Activated CD8-positive, alpha-beta T cell treated with anti-CD3 and anti-CD28 coated beads, Interleukin-2, amount 10 ng/mL, durations not matched to agents 7 days and 5 days (primary cell): ENCODE data around the gene OXNAD1. TPM values are rescaled to one million over a fixed set of nuclear protein-coding genes. Genes with fewer than 3 reads are reported as not detected.

Source experiments
- ATAC-seq: fragments of 150-1000 bp; cut with Tn5 transposase; one replicate; pipeline ENCODE4 v1.10.0; 2021; ENCODE audit warnings: moderate library complexity
- CTCF ChIA-PET: fragments of 350-600 bp; sonication (Branson Sonifier 250); formaldehyde crosslinking; loops from one replicate; lab custom pipeline; 2021; ENCODE audit warnings: antibody characterized with exemption; lab: Charles Lee
- POLR2A ChIA-PET: fragments of 350-600 bp; sonication (Branson Sonifier 250); formaldehyde crosslinking; loops from one replicate; lab custom pipeline; 2021; ENCODE audit warnings: antibody characterized with exemption; lab: Charles Lee
- DNase-seq: peaks from one replicate; pipeline ENCODE4 v3.0.0-alpha.2; 2020
- H3K27ac Mint-ChIP-seq: one replicate; pipeline ENCODE4 v1.8.0; 2021; ENCODE audit warnings: mild to moderate bottlenecking, mixed read lengths
- H3K27me3 Mint-ChIP-seq: one replicate; pipeline ENCODE4 v1.8.0; 2021; ENCODE audit warnings: low read depth, mixed read lengths
- H3K36me3 Mint-ChIP-seq: one replicate; pipeline ENCODE4 v1.8.0; 2021; ENCODE audit warnings: low read depth, mixed read lengths
- H3K4me1 Mint-ChIP-seq: one replicate; pipeline ENCODE4 v1.8.0; 2021; ENCODE audit warnings: low read depth, mixed read lengths
- H3K4me3 Mint-ChIP-seq: one replicate; pipeline ENCODE4 v1.8.0; 2021; ENCODE audit warnings: mild to moderate bottlenecking, mixed read lengths
- H3K9me3 Mint-ChIP-seq: one replicate; pipeline ENCODE4 v1.8.0; 2022; ENCODE audit warnings: mixed read lengths; ENCODE audit not compliant: insufficient read depth
- total RNA-seq, 2 experiments: library from RNA; stranded (reverse); gene quantifications; one replicate each; pipeline ENCODE4 v1.2.3, GENCODE V29; 2021

The OXNAD1 gene
- total RNA-seq, 2 experiments from 2014 or later, result 68.2 to 69.1 TPM

DNA sequence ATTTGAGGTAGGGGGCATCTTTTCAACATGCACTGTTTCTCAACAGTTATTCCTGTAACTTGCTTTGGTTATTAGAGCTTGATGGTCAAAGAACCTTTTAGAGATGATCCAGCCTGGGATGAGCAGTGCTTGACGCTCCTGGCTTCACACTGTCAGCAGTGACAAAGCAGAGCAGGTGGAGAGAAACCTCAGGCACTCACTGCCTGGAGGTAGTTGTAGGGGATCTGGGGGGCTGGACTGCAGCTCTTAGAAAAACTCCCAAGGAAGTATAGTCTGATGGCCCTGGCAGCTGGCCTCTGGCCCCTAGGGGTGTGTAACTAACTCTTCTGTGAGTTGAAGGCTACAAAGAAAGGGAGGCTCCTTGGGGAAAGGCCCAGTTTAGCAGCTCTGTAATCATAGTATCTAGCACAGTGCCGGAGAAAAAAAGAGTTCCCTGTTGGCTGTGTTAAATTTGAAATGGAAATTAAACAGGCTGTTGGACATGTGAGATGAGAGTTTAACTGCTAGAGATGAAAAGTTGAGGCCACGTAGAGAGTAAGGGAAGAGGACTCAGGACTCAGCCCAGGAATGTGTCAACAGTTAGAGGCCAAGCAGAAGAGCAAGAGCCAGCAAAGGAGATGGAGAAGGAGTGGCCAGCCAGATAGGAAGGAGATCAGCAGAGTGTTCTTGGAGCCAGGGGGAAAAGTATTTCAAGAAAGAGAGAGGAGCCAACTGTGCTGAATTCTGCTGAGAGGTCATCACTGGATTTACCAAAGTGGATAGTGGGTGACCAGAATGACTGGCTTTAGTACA, 14.2 kb downstream of the OXNAD1 start:
- Mint-ChIP-seq H3K9me3 (no peaks in the 10 kb centered on the region), H3K4me3 (no peak overlapping the region), H3K27me3 (no peaks in the 10 kb centered on the region), H3K27ac (no peak overlapping the region), H3K4me1 (peaks cover 4% of the 10 kb centered on the region), H3K36me3 (peaks cover 33% of the 10 kb centered on the region)
- ChIA-PET POLR2A (no interaction called here), CTCF (interaction anchor here (3.3 to 8.2 kb wide), 3 partner anchors 11 to 40 kb away, joined by 11 to 114 read pairs (median 19); partner anchors contain the start of genes DPH3 and OXNAD1)
- ATAC-seq (no peak), DNase-seq (no peak)

DNA sequence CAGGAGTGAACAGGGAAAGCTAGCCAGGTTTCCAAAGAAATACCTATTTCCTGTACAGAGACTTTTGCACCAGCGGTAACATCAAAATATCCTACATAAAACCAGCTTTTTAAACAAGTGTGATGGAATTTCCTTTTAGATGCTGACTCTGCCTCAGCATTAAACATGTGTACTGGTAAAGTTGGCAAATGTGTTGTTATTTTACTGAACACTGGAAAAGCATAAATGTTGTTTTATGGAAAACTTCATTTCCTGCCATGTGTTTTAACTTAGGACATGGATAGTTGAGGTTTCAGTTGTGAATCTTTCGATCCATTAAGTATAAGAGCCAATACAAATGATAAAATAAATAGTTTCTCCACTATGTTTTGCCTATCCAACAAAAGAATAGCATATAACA, 15.7 kb downstream of the OXNAD1 start:
- DNase-seq (no peak), ATAC-seq (no peak)
- POLR2A ChIA-PET, result no interaction called here

DNA sequence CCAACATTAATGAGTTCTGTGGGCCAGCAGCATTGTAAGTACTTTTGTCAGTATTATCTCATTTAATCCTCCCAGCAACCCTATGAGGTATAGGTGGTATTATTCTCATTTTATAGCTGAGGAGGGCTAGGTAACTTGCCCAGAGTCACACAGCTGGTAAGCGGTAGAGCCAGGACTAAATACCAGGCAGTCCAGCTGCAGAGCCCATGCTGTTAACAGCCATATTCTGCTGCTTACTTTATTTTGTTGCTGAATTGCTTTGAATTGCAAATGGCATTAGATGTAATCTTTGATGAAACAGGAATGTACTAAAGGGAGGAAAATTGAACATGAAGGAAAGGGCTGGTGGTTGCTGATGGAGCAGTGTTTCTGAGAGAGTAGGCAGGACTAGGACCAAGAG, 19.6 kb downstream of the OXNAD1 start:
- H3K9me3 Mint-ChIP-seq, result no peaks in the 10 kb centered on the region
- no peaks in the 10 kb centered on the region for H3K27me3 Mint-ChIP-seq
- DNase-seq, result no peak
- H3K4me1 Mint-ChIP-seq, result peaks cover 30% of the 10 kb centered on the region
- ATAC-seq, result no peak
- H3K27ac Mint-ChIP-seq, result peak overlapping the region; percentile 88
- H3K4me3 Mint-ChIP-seq, result no peak overlapping the region
- CTCF ChIA-PET, result interaction anchor here (1.1 to 8.2 kb wide), 5 partner anchors 8 to 34 kb away, joined by 3 to 114 read pairs (median 3); partner anchors contain the start of genes DPH3 and OXNAD1
- POLR2A ChIA-PET, result interaction anchor here (2.5 kb wide), 1 partner anchor 20 kb away, joined by 12 read pairs; the partner anchor contains the start of genes DPH3 and OXNAD1
- peaks cover 69% of the 10 kb centered on the region for H3K36me3 Mint-ChIP-seq

More for the DNA sequence above, 15.7 kb downstream of the OXNAD1 start:
- Mint-ChIP-seq H3K27ac (no peak overlapping the region), H3K4me3 (no peak overlapping the region), H3K27me3 (no peaks in the 10 kb centered on the region), H3K4me1 (peaks cover 18% of the 10 kb centered on the region), H3K36me3 (peaks cover 40% of the 10 kb centered on the region), H3K9me3 (no peaks in the 10 kb centered on the region)
- CTCF ChIA-PET, result interaction anchor here (3.3 to 8.2 kb wide), 3 partner anchors 9 to 38 kb away, joined by 11 to 114 read pairs (median 19); partner anchors contain the start of genes DPH3 and OXNAD1

DNA sequence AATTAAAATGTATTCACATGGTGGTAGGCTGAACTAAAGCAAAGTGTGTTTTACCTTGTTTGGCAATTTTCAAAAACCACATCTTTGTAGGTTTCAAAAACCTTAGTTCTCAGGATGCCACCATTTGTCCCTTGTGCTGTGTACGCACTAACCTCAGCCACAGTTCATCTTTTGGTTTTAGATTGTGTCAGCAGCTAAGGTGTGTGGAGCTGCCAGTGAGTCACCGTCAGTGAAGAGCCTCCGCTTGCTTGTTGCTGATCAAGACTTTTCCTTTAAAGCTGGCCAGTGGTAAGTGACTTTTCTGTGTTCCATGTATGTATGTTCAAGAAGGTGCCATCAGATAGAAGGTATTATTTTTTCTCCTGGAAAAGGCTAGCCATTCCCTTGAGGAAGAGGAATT, 21.1 kb downstream of the OXNAD1 start:
- POLR2A ChIA-PET, result interaction anchor here (0.9 to 2.5 kb wide), 12 partner anchors 9 to 51 kb away, joined by 3 to 12 read pairs (median 6); partner anchors contain the start of genes DPH3 and OXNAD1
- peak overlapping the region; percentile 92 for H3K4me3 Mint-ChIP-seq
- H3K27me3 Mint-ChIP-seq, result no peaks in the 10 kb centered on the region
- peak overlapping the region; percentile 88 for H3K27ac Mint-ChIP-seq
- peaks cover 40% of the 10 kb centered on the region for H3K4me1 Mint-ChIP-seq
- CTCF ChIA-PET, result interaction anchor here (1.0 to 8.2 kb wide), 11 partner anchors 9 to 264 kb away, joined by 3 to 114 read pairs (median 9); partner anchors contain the start of genes DPH3 and OXNAD1
- DNase-seq, result peak; percentile 85
- no peaks in the 10 kb centered on the region for H3K9me3 Mint-ChIP-seq
- ATAC-seq, result peak; percentile 82
- peaks cover 81% of the 10 kb centered on the region for H3K36me3 Mint-ChIP-seq

DNA sequence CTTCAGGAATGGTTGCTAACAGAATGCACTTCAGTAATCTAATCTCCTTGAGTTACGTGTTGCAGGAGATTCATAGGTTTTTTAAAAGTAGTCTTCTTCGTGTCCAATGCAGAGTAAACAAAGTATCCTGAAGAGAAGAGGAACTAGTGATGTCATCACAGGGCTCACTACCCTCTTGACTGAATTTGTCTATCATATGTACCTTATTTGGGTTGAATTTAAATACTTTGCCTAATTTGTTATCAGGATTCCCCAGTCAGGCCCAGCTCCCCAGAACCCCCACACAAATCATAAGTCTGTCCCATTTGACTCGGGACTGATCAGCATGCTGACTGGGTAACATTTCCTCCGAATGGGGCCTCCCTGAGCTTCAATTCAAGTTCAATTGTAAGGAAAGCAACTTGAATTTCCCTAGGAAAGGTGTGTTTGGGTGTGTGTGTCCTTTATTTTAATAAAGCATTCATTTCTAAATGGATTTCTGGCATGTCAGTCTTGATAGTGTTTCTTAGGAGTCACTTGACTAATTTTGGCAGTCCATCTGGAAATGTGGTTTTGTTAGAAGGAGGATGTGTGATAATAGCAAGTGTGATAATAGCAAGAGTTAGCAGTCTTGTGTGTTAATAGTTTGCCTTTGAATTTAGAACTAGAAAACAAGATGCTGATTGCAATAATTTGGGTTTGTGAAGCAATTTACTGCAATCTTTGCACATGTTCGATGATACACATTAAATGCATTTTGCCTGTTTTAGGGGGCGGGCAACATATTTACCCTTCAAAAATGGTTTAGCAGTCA, 21.9 kb downstream of the OXNAD1 start:
- Mint-ChIP-seq H3K36me3 (peaks cover 85% of the 10 kb centered on the region), H3K9me3 (no peaks in the 10 kb centered on the region), H3K27me3 (no peaks in the 10 kb centered on the region), H3K4me1 (peaks cover 46% of the 10 kb centered on the region), H3K4me3 (peak overlapping the region; percentile 92), H3K27ac (peak overlapping the region; percentile 88)
- DNase-seq (peak; percentile 30), ATAC-seq (no peak)
- ChIA-PET CTCF (interaction anchor here (1.0 to 8.2 kb wide), 11 partner anchors 9 to 263 kb away, joined by 3 to 114 read pairs (median 9); partner anchors contain the start of genes DPH3 and OXNAD1), POLR2A (interaction anchor here (0.6 to 2.5 kb wide), 11 partner anchors 8 to 33 kb away, joined by 3 to 12 read pairs (median 6); partner anchors contain the start of genes DPH3 and OXNAD1)

DNA sequence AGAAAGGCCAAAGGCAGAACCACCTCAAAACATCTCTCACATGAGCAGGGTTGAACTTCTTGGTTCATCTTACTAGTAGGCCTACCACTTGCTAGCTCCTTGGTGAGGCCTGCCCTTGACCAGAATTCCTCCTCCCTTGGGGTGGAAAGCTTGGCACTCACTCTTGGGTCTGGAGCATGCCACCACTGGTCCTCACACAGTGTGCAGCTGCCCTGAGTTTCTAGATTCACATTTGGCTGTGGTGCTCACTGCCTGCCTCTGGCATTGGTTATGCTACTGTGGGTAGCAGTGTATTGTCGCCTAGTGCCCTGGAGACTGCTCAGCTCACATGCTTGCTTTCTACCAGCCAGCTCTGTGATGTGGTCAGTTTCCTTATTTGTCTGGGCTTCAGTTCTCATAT, 23.7 kb downstream of the OXNAD1 start:
- Mint-ChIP-seq H3K36me3 (peaks cover 83% of the 10 kb centered on the region), H3K4me3 (peak overlapping the region; percentile 92), H3K9me3 (peaks cover 11% of the 10 kb centered on the region), H3K4me1 (peaks cover 57% of the 10 kb centered on the region), H3K27me3 (no peaks in the 10 kb centered on the region), H3K27ac (peak overlapping the region; percentile 88)
- ChIA-PET CTCF (interaction anchor here (0.8 to 9.0 kb wide), 14 partner anchors 8 to 262 kb away, joined by 3 to 264 read pairs (median 5); partner anchors contain the start of genes DPH3 and OXNAD1), POLR2A (interaction anchor here (0.7 to 2.0 kb wide), 10 partner anchors 12 to 227 kb away, joined by 3 to 18 read pairs (median 6); partner anchors contain the start of genes DPH3 and OXNAD1)
- ATAC-seq, result peak; percentile 22
- peak; percentile 55 for DNase-seq

DNA sequence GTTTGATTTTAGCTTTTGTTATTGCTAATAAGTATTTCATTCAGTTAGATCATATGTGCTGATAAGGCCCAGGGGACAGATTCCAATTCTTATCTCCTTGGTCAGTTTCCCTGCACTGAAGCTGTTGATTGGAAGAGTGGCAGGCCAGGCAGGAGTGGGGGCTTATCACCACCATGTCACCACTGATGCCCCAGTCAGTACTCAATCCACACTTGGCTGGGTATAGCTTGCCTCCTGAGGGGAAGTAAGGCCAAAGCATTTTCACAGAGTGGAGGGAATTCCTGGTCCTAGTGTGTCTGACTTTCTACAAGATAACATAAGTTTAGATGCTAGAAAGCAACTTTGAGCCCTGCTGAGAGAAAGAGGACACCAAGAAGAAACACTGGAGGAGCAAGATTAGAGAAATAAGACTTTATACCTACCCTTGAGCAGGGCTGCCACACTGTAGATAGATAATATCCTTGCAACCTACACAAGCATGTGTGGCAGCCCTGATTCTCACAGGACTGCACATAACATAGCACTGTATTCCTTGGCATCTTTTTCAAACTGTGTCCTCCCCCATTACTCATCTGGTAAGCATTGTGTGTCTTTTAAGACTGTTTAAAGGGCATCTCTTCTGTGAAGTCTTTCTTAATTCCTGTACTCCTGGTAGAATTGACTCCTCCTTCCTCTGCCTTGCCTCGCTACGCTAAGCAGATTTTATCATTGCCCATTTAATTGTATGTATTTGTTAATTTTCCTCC, 24.3 kb downstream of the OXNAD1 start:
- ATAC-seq (no peak), DNase-seq (no peak)
- Mint-ChIP-seq H3K4me3 (peak overlapping the region; percentile 92), H3K36me3 (peaks cover 85% of the 10 kb centered on the region), H3K27ac (peak overlapping the region; percentile 88), H3K27me3 (no peaks in the 10 kb centered on the region), H3K9me3 (peaks cover 15% of the 10 kb centered on the region), H3K4me1 (peaks cover 58% of the 10 kb centered on the region)
- ChIA-PET CTCF (interaction anchor here (0.8 to 9.0 kb wide), 18 partner anchors 9 to 262 kb away, joined by 3 to 264 read pairs (median 4); partner anchors contain the start of genes DPH3 and OXNAD1), POLR2A (interaction anchor here (0.7 to 2.0 kb wide), 9 partner anchors 12 to 227 kb away, joined by 3 to 18 read pairs (median 7); partner anchors contain the start of genes DPH3 and OXNAD1)

DNA sequence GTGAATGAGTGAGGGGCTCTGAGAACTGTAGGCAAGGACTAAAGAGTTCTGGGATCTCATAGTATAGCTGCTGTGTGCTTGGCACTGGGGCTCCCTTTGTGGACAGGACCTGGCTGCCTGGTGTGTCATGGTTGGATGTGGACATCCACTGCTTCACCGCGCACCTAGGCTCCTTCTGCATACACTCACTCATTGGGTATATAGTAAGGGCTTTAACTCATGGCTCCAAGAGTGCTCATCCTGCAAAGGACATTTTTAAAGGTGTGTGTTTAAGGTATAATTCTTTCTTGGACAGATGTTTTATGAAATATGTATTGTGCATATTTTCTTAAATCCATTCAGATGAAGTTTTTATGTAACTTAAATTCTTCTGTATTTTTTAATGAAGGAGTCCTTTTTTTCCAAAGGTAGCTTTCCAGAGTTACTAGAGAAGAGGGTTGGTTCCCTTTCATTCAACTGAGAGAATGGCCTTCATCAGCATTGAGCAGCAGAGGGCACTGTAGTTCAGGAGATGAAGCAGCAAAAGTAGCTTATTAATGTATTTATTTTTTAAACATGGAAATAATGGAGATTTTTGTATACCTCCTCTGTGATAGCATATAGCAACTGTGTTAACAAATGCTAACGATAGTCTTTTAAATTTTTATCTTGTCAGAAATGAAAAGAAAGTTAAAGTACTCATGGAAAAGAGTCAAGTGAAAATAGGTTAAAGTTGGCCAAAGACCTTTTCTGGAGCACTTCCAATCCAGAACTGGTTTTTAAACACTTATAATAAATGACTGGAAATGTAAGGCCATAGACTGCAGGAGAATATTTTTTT, 25.2 kb downstream of the OXNAD1 start:
- H3K4me1 Mint-ChIP-seq, result peaks cover 55% of the 10 kb centered on the region
- H3K36me3 Mint-ChIP-seq, result peaks cover 84% of the 10 kb centered on the region

DNA sequence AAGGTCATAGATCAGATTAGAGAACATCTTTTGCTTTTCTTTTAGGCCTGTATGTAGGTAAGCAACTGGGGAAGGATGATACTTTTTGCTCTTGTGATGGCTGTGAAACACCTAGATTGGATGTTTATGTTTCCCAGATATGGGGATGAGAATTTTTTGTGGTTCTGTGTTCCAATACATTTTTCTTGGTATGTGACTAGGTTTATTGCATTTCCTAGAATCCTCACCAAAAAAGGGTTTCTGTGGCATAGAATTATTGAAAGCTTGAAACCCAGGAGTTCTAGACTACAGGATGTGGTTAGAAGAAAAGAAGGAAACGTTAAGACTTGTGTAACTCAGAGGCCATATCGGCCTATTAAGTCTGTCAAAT, 25.8 kb downstream of the OXNAD1 start:
- CTCF ChIA-PET, result interaction anchor here (0.7 to 9.0 kb wide), 34 partner anchors 11 to 306 kb away, joined by 3 to 264 read pairs (median 5); partner anchors contain the start of genes DPH3, OXNAD1 and RFTN1
- H3K4me3 Mint-ChIP-seq, result peak overlapping the region; percentile 92
- H3K4me1 Mint-ChIP-seq, result peaks cover 55% of the 10 kb centered on the region
- H3K36me3 Mint-ChIP-seq, result peaks cover 89% of the 10 kb centered on the region
- DNase-seq (no peak), ATAC-seq (peak; percentile 34)
- no peaks in the 10 kb centered on the region for H3K27me3 Mint-ChIP-seq
- peak overlapping the region; percentile 88 for H3K27ac Mint-ChIP-seq
- peaks cover 19% of the 10 kb centered on the region for H3K9me3 Mint-ChIP-seq
- POLR2A ChIA-PET, result interaction anchor here (1.0 to 2.3 kb wide), 11 partner anchors 10 to 245 kb away, joined by 3 to 14 read pairs (median 3); no protein-coding TSS in a partner anchor

More for the DNA sequence above, 25.2 kb downstream of the OXNAD1 start:
- DNase-seq (peak; percentile 78), ATAC-seq (peak; percentile 17)
- Mint-ChIP-seq H3K4me3 (peak overlapping the region; percentile 92), H3K27me3 (no peaks in the 10 kb centered on the region), H3K27ac (peak overlapping the region; percentile 88), H3K9me3 (peaks cover 19% of the 10 kb centered on the region)
- POLR2A ChIA-PET, result interaction anchor here (1.0 to 2.3 kb wide), 10 partner anchors 10 to 246 kb away, joined by 3 to 14 read pairs (median 4); no protein-coding TSS in a partner anchor
- CTCF ChIA-PET, result interaction anchor here (0.7 to 9.0 kb wide), 35 partner anchors 10 to 306 kb away, joined by 3 to 264 read pairs (median 5); partner anchors contain the start of genes DPH3, OXNAD1 and RFTN1
